Mesothelial cell of epicardium (in vitro differentiated cells): Measurements from ENCODE around the gene PDE4B. TPM values are rescaled to one million over a fixed set of nuclear protein-coding genes. Genes with fewer than 3 reads are reported as not detected.

ENCODE experiments used
- DNase-seq, 2 experiments: peaks; one replicate each; pipeline ENCODE4 v3.0.0; 2021; ENCODE audit warnings: low spot score in 2 of 2; ENCODE audit not compliant: unreplicated experiment in 2 of 2
- H3K27ac Mint-ChIP-seq: 2 replicates; pipeline ENCODE4 v1.8.0; 2021; ENCODE audit warnings: mixed read lengths
- H3K27me3 Mint-ChIP-seq: 2 replicates; pipeline ENCODE4 v1.8.0; 2021; ENCODE audit warnings: low read depth, mixed read lengths
- H3K36me3 Mint-ChIP-seq: 2 replicates; pipeline ENCODE4 v1.8.0; 2021; ENCODE audit warnings: mixed read lengths
- H3K4me1 Mint-ChIP-seq: 2 replicates; pipeline ENCODE4 v1.8.0; 2021; ENCODE audit warnings: mixed read lengths
- H3K4me3 Mint-ChIP-seq: 2 replicates; pipeline ENCODE4 v1.8.0; 2021; ENCODE audit warnings: mild to moderate bottlenecking, moderate library complexity, mixed read lengths
- H3K9me3 Mint-ChIP-seq: 2 replicates; pipeline ENCODE4 v1.8.0; 2021; ENCODE audit warnings: mixed read lengths
- CTCF ChIP-seq: fragments of 200-600 bp; sonication (generic); IDR thresholded peaks from one replicate; pipeline ENCODE4 v1.5.0; 2021; ENCODE audit warnings: antibody characterized with exemption; ENCODE audit not compliant: unreplicated experiment
- total RNA-seq: library from RNA; stranded (reverse); gene quantifications from 3 replicates; pipeline ENCODE4 v1.2.1, GENCODE V29; 2021

The PDE4B gene
- total RNA-seq, 1 donor from 2014 or later: 22.3 TPM

GRCh38 chr1:66246351-66247269, 453.9 kb downstream of the PDE4B start:
- Mint-ChIP-seq H3K27me3 (no peaks in the 10 kb centered on the region), H3K27ac (no peak overlapping the region), H3K36me3 (no peaks in the 10 kb centered on the region), H3K4me3 (no peak overlapping the region), H3K4me1 (peaks cover 20% of the 10 kb centered on the region), H3K9me3 (no peaks in the 10 kb centered on the region)
- DNase-seq: no peak
- TF ChIP-seq CTCF: no peak

DNA sequence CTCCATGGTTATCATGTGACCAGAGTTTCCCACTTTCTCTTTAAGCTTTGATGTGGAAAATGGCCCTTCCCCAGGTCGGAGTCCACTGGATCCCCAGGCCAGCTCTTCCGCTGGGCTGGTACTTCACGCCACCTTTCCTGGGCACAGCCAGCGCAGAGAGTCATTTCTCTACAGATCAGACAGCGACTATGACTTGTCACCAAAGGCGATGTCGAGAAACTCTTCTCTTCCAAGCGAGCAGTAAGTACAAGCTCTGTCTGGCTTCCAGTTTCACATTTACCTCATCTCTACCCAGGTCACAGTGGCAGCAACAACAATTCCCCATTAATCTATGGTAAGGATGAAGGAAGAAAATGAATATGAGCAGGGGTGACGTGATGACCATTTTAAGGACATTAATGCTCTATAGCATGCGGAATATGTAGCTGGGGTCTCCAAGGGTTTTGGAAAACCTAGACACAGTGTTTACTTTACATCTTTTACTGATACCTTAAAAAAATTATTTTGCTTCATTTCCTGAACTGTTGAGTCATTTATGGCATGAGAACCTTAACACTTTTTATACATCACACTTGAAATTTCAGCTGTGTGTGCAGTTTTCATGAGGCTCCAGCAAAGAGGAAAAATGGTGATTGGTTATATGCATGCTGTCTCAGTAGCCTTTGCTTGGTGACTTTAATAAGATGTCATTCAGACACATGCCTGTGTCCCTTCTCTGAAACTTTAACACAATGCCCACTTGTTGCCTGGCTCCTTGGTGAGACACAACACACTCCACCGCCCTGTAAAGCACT, 454.9 kb downstream of the PDE4B start:
- peaks cover 17% of the 10 kb centered on the region for H3K4me1 Mint-ChIP-seq
- no peaks in the 10 kb centered on the region for H3K9me3 Mint-ChIP-seq
- H3K27me3 Mint-ChIP-seq: no peaks in the 10 kb centered on the region
- H3K36me3 Mint-ChIP-seq: no peaks in the 10 kb centered on the region
- no peak for TF ChIP-seq CTCF
- DNase-seq: no peak
- no peak overlapping the region for H3K27ac Mint-ChIP-seq
- no peak overlapping the region for H3K4me3 Mint-ChIP-seq

DNA sequence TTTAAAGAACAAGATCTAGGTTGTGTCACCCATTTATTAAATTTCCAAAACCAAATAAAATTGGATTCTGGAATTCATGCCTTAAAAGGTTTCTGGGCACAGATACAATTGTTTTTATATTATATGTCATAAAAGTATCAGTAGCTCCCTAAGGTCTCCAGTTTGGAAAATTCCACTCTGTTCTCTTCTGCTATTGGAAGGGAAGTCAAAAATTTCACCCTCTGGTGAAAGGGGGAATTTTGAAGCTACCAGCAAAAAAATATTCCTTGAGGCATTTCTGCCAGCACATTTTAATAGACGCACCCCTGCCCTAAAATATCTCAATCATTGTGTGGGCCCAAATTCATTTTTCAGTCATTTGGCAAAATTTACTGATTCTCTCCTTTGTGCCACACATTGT, 455.6 kb downstream of the PDE4B start:
- H3K4me3 Mint-ChIP-seq: no peak overlapping the region
- H3K27me3 Mint-ChIP-seq: no peaks in the 10 kb centered on the region
- H3K36me3 Mint-ChIP-seq: no peaks in the 10 kb centered on the region
- no peak for DNase-seq
- H3K4me1 Mint-ChIP-seq: peaks cover 17% of the 10 kb centered on the region
- TF ChIP-seq CTCF: no peak
- H3K9me3 Mint-ChIP-seq: no peaks in the 10 kb centered on the region
- H3K27ac Mint-ChIP-seq: no peak overlapping the region

- no peak for DNase-seq
- Mint-ChIP-seq H3K27ac (no peak overlapping the region), H3K36me3 (no peaks in the 10 kb centered on the region), H3K27me3 (no peaks in the 10 kb centered on the region), H3K4me1 (peaks cover 19% of the 10 kb centered on the region), H3K9me3 (no peaks in the 10 kb centered on the region), H3K4me3 (no peak overlapping the region)
- no peak for TF ChIP-seq CTCF
Observed at GRCh38 chr1:66248746-66249145, 456.1 kb downstream of the PDE4B start.

GRCh38 chr1:66250075-66250474, 457.4 kb downstream of the PDE4B start:
- no peak for DNase-seq
- H3K27ac Mint-ChIP-seq: no peak overlapping the region
- no peak for TF ChIP-seq CTCF
- no peaks in the 10 kb centered on the region for H3K27me3 Mint-ChIP-seq
- H3K9me3 Mint-ChIP-seq: no peaks in the 10 kb centered on the region
- peaks cover 29% of the 10 kb centered on the region for H3K4me1 Mint-ChIP-seq
- H3K4me3 Mint-ChIP-seq: no peak overlapping the region
- no peaks in the 10 kb centered on the region for H3K36me3 Mint-ChIP-seq
